Smooth muscle cell (in vitro differentiated cells): ENCODE measurements around the gene PEX13. TPM values are rescaled to one million over a fixed set of nuclear protein-coding genes. Genes with fewer than 3 reads are reported as not detected.
"Not testable (repeated sequence)": the region's sequence is repeated elsewhere in the genome, so short reads cannot be mapped to it uniquely, and the experiment has no call there.

Experiments used
- DNase-seq: peaks from one replicate; lab custom pipeline; 2025; ENCODE audit not compliant: unreplicated experiment; lab: John Stamatoyannopoulos, UW
- H2AFZ ChIP-seq: fragments of 200-600 bp; sonication (generic); 2 replicates; pipeline ENCODE4 v1.6.0; 2016; ENCODE audit warnings: antibody characterized with exemption, low read depth, mild to moderate bottlenecking
- H3F3A ChIP-seq: fragments of 200-600 bp; sonication (generic); 2 replicates; pipeline ENCODE4 v1.6.0; 2017; ENCODE audit warnings: antibody characterized with exemption, low read depth
- H3K27ac ChIP-seq: fragments of 200-600 bp; sonication (generic); 2 replicates; pipeline ENCODE4 v1.5.1; 2016; ENCODE audit warnings: low read depth, mild to moderate bottlenecking
- H3K27me3 ChIP-seq: fragments of 200-600 bp; sonication (generic); 2 replicates; pipeline ENCODE4 v1.6.1; 2016; ENCODE audit warnings: low read depth, mild to moderate bottlenecking
- H3K36me3 ChIP-seq: fragments of 200-600 bp; sonication (generic); 2 replicates; pipeline ENCODE4 v1.5.1; 2016; ENCODE audit warnings: low read depth
- H3K4me1 ChIP-seq: fragments of 200-600 bp; sonication (generic); 2 replicates; pipeline ENCODE4 v1.5.1; 2016; ENCODE audit warnings: low read depth
- H3K4me2 ChIP-seq: fragments of 200-600 bp; sonication (generic); 2 replicates; pipeline ENCODE4 v1.6.0; 2016; ENCODE audit warnings: mild to moderate bottlenecking
- H3K4me3 ChIP-seq: fragments of 200-600 bp; sonication (generic); 2 replicates; pipeline ENCODE4 v1.5.1; 2016; ENCODE audit warnings: mild to moderate bottlenecking
- H3K79me2 ChIP-seq: fragments of 200-600 bp; sonication (generic); 2 replicates; pipeline ENCODE4 v1.6.0; 2016; ENCODE audit warnings: low read depth, mild to moderate bottlenecking
- H3K9ac ChIP-seq: fragments of 200-600 bp; sonication (generic); 2 replicates; pipeline ENCODE4 v1.6.0; 2016; ENCODE audit warnings: low read depth
- H3K9me3 ChIP-seq: fragments of 200-600 bp; sonication (generic); replicated peaks from 2 replicates; pipeline ENCODE4 v1.5.1; 2016; ENCODE audit warnings: low read depth
- H4K20me1 ChIP-seq: fragments of 200-600 bp; sonication (generic); 2 replicates; pipeline ENCODE4 v1.6.0; 2016; ENCODE audit warnings: low read depth
- WGBS: methylation state at CpG from one replicate; pipeline ENCODE4 v1.1.7; 2016; ENCODE audit warnings: low lambda C conversion rate; 5-methylcytosine and 5-hydroxymethylcytosine counted together
- polyA plus RNA-seq: library from polyadenylated mRNA; unstranded; fragments of >200 nt; fragmentation: Nextera tagmentation; extraction: Ambion mirVana; gene quantifications from 2 replicates; pipeline ENCODE4 v1.2.1, GENCODE V29; 2016
- total RNA-seq: library from RNA; depleted of rRNA; stranded (reverse); fragments of >200 nt; gene quantifications from 2 replicates; pipeline ENCODE4 v1.2.3, GENCODE V29; 2014
- TF ChIP-seq, protein P1 (sequence below): fragments of 200-600 bp; sonication (generic); IDR thresholded peaks from 2 replicates; pipeline ENCODE4 v1.5.1; 2017; ENCODE audit warnings: borderline replicate concordance, mild to moderate bottlenecking, antibody characterized with exemption; ENCODE audit not compliant: insufficient read depth, poor library complexity, severe bottlenecking

The PEX13 gene
- total and polyA plus RNA-seq, 2 experiments from 2014 or later, result 14.1 to 46.0 TPM

DNA sequence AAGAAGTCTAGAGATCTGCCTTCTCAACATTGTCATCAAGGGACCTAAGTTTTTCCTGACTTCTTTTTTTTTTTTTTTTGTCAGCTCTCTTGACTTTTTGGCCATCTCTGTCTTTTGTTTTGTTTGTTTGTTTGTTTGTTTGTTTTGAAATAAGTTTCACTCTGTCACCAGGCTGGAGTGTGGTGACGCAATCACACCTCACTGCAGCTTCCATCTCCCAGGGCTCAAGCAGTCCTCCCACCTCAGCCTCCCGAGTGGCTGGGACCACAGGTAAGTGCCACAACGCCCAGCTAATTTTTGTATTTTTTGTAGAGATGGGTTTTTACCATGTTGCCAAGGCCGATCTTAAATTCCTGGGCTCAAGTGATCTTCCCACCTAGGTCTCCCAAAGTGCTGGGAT is 6.2 kb downstream of the PEX13 start:
- H4K20me1 ChIP-seq, result peaks cover 74% of the 10 kb centered on the region
- H3F3A ChIP-seq, result no peaks in the 10 kb centered on the region
- no peaks in the 10 kb centered on the region for H3K36me3 ChIP-seq
- H3K9me3 ChIP-seq, result peaks cover 3% of the 10 kb centered on the region
- no peak overlapping the region for H3K27ac ChIP-seq
- H3K9ac ChIP-seq, result no peak overlapping the region
- H3K79me2 ChIP-seq, result peaks cover 84% of the 10 kb centered on the region
- no peak overlapping the region for H2AFZ ChIP-seq
- no peak for DNase-seq
- no peak overlapping the region for H3K4me2 ChIP-seq
- H3K4me1 ChIP-seq, result peaks cover 10% of the 10 kb centered on the region
- H3K27me3 ChIP-seq, result no peaks in the 10 kb centered on the region
- WGBS, result 96% methylated on average over 4 of the region's 4 CpGs
- TF ChIP-seq, protein P1, sequence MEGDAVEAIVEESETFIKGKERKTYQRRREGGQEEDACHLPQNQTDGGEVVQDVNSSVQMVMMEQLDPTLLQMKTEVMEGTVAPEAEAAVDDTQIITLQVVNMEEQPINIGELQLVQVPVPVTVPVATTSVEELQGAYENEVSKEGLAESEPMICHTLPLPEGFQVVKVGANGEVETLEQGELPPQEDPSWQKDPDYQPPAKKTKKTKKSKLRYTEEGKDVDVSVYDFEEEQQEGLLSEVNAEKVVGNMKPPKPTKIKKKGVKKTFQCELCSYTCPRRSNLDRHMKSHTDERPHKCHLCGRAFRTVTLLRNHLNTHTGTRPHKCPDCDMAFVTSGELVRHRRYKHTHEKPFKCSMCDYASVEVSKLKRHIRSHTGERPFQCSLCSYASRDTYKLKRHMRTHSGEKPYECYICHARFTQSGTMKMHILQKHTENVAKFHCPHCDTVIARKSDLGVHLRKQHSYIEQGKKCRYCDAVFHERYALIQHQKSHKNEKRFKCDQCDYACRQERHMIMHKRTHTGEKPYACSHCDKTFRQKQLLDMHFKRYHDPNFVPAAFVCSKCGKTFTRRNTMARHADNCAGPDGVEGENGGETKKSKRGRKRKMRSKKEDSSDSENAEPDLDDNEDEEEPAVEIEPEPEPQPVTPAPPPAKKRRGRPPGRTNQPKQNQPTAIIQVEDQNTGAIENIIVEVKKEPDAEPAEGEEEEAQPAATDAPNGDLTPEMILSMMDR, result no peak
- no peak overlapping the region for H3K4me3 ChIP-seq

DNA sequence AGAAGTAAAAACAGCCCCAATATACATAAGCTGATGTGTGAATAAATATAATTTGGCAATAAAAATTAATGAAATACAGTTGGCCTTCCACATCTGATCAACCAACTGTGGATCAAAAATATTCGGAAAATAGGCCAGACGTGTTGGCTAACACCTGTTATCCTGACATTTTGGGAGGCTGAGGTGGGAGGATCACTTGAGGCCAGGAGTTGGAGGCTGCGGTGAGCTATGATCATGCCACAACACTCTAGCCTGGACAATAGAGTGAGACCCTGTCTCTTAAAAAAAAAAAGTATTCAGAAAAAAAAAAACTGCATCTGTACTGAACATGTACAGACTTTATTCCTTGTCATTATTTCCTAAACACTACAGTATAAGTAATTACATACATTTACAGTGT is 12.0 kb downstream of the PEX13 start:
- Histone ChIP-seq H3K27me3 (no peaks in the 10 kb centered on the region), H3K27ac (no peak overlapping the region), H4K20me1 (peaks cover 45% of the 10 kb centered on the region), H3K4me1 (no peaks in the 10 kb centered on the region), H3K4me2 (no peak overlapping the region), H3F3A (no peaks in the 10 kb centered on the region), H2AFZ (no peak overlapping the region), H3K4me3 (no peak overlapping the region), H3K36me3 (peaks cover 28% of the 10 kb centered on the region), H3K9ac (no peak overlapping the region), H3K9me3 (no peaks in the 10 kb centered on the region), H3K79me2 (peaks cover 37% of the 10 kb centered on the region)
- TF ChIP-seq, protein P1, result no peak
- WGBS, result 97% methylated on average over 3 of the region's 3 CpGs
- no peak for DNase-seq

- H3F3A ChIP-seq, H3K4me1 ChIP-seq, H3K9ac ChIP-seq, H3K27me3 ChIP-seq, H2AFZ ChIP-seq, H4K20me1 ChIP-seq, H3K27ac ChIP-seq, H3K4me2 ChIP-seq, H3K4me3 ChIP-seq, H3K79me2 ChIP-seq, DNase-seq, H3K9me3 ChIP-seq: not testable (repeated sequence)
- peaks cover 37% of the 10 kb centered on the region for H3K36me3 ChIP-seq
- WGBS, result 97% methylated on average over 9 of the region's 9 CpGs
Measured at GRCh38 chr2:61034592-61034991, 17.1 kb downstream of the PEX13 start.

GRCh38 chr2:61036643-61037042 is 19.1 kb downstream of the PEX13 start:
- not testable (repeated sequence) for H3K27ac ChIP-seq, H3K9ac ChIP-seq, H3K4me2 ChIP-seq, H3K79me2 ChIP-seq, H3F3A ChIP-seq, DNase-seq, H4K20me1 ChIP-seq, H2AFZ ChIP-seq, H3K27me3 ChIP-seq, H3K4me1 ChIP-seq, H3K9me3 ChIP-seq, H3K4me3 ChIP-seq
- WGBS, result 96% methylated on average over 2 of the region's 2 CpGs
- peaks cover 30% of the 10 kb centered on the region for H3K36me3 ChIP-seq

GRCh38 chr2:61042807-61043206 is 25.3 kb downstream of the PEX13 start:
- no peak overlapping the region for H3K9ac ChIP-seq
- H3K27ac ChIP-seq, result no peak overlapping the region
- peaks cover 11% of the 10 kb centered on the region for H4K20me1 ChIP-seq
- no peaks in the 10 kb centered on the region for H3K4me1 ChIP-seq
- no peaks in the 10 kb centered on the region for H3K9me3 ChIP-seq
- H3K4me3 ChIP-seq, result no peak overlapping the region
- H2AFZ ChIP-seq, result no peak overlapping the region
- H3K79me2 ChIP-seq, result no peaks in the 10 kb centered on the region
- H3K27me3 ChIP-seq, result no peaks in the 10 kb centered on the region
- no peaks in the 10 kb centered on the region for H3K36me3 ChIP-seq
- WGBS, result 92% methylated on average over 3 of the region's 3 CpGs
- TF ChIP-seq, protein P1, result no peak
- H3F3A ChIP-seq, result no peaks in the 10 kb centered on the region
- H3K4me2 ChIP-seq, result no peak overlapping the region
- no peak for DNase-seq
